ENCODE data around the gene CCL26. TPM values are rescaled to one million over a fixed set of nuclear protein-coding genes. Genes with fewer than 3 reads are reported as not detected.

The CCL26 gene
- total and polyA plus RNA-seq, 9 of the 15 experiments (the other 6 are each of a cell fraction or from before 2014, with no cell fraction given) = 2.3 to 26.8 (median 8.4) TPM

DNA sequence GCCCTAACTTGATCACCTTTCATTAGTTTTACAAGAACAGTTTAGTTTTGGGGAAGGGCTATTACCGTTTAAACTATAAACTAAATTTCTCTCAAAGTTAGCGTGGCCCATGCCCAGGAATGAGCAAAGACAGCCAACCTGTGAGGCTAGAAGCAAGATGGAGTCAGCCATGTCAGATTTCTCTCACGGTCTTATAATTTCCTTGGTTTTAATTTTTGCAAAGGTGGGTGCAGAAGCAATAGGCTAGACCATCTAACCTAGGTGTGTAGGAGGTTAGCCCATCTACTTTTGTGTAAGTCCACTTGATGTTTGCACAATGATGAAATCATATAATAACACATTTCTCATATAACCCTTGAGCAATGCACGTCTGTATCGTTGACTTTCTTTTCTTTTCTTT is 32.7 kb upstream of the CCL26 start (continued):
- TF ChIP-seq, protein P1, sequence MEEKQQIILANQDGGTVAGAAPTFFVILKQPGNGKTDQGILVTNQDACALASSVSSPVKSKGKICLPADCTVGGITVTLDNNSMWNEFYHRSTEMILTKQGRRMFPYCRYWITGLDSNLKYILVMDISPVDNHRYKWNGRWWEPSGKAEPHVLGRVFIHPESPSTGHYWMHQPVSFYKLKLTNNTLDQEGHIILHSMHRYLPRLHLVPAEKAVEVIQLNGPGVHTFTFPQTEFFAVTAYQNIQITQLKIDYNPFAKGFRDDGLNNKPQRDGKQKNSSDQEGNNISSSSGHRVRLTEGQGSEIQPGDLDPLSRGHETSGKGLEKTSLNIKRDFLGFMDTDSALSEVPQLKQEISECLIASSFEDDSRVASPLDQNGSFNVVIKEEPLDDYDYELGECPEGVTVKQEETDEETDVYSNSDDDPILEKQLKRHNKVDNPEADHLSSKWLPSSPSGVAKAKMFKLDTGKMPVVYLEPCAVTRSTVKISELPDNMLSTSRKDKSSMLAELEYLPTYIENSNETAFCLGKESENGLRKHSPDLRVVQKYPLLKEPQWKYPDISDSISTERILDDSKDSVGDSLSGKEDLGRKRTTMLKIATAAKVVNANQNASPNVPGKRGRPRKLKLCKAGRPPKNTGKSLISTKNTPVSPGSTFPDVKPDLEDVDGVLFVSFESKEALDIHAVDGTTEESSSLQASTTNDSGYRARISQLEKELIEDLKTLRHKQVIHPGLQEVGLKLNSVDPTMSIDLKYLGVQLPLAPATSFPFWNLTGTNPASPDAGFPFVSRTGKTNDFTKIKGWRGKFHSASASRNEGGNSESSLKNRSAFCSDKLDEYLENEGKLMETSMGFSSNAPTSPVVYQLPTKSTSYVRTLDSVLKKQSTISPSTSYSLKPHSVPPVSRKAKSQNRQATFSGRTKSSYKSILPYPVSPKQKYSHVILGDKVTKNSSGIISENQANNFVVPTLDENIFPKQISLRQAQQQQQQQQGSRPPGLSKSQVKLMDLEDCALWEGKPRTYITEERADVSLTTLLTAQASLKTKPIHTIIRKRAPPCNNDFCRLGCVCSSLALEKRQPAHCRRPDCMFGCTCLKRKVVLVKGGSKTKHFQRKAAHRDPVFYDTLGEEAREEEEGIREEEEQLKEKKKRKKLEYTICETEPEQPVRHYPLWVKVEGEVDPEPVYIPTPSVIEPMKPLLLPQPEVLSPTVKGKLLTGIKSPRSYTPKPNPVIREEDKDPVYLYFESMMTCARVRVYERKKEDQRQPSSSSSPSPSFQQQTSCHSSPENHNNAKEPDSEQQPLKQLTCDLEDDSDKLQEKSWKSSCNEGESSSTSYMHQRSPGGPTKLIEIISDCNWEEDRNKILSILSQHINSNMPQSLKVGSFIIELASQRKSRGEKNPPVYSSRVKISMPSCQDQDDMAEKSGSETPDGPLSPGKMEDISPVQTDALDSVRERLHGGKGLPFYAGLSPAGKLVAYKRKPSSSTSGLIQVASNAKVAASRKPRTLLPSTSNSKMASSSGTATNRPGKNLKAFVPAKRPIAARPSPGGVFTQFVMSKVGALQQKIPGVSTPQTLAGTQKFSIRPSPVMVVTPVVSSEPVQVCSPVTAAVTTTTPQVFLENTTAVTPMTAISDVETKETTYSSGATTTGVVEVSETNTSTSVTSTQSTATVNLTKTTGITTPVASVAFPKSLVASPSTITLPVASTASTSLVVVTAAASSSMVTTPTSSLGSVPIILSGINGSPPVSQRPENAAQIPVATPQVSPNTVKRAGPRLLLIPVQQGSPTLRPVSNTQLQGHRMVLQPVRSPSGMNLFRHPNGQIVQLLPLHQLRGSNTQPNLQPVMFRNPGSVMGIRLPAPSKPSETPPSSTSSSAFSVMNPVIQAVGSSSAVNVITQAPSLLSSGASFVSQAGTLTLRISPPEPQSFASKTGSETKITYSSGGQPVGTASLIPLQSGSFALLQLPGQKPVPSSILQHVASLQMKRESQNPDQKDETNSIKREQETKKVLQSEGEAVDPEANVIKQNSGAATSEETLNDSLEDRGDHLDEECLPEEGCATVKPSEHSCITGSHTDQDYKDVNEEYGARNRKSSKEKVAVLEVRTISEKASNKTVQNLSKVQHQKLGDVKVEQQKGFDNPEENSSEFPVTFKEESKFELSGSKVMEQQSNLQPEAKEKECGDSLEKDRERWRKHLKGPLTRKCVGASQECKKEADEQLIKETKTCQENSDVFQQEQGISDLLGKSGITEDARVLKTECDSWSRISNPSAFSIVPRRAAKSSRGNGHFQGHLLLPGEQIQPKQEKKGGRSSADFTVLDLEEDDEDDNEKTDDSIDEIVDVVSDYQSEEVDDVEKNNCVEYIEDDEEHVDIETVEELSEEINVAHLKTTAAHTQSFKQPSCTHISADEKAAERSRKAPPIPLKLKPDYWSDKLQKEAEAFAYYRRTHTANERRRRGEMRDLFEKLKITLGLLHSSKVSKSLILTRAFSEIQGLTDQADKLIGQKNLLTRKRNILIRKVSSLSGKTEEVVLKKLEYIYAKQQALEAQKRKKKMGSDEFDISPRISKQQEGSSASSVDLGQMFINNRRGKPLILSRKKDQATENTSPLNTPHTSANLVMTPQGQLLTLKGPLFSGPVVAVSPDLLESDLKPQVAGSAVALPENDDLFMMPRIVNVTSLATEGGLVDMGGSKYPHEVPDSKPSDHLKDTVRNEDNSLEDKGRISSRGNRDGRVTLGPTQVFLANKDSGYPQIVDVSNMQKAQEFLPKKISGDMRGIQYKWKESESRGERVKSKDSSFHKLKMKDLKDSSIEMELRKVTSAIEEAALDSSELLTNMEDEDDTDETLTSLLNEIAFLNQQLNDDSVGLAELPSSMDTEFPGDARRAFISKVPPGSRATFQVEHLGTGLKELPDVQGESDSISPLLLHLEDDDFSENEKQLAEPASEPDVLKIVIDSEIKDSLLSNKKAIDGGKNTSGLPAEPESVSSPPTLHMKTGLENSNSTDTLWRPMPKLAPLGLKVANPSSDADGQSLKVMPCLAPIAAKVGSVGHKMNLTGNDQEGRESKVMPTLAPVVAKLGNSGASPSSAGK (IDR thresholded peaks at IDR 0.05) = no peak
- TF ChIP-seq ZNF583 (CRISPR knock-in tag; IDR thresholded peaks at IDR 0.05) (0 out of 2 replicates have a peak, but pooled peaks have one; percentile 49), RFX7 (CRISPR knock-in tag; IDR thresholded peaks at IDR 0.05) (no peak), MEF2D (tag; conservative IDR thresholded peaks at IDR 0.05; ENCODE audit: low read depth) (peak; percentile 45; the same call in 1 of the 2 replicates), FOXJ2 (tag; IDR thresholded peaks at IDR 0.05) (no peak), BCL6 (CRISPR knock-in tag; IDR thresholded peaks at IDR 0.05) (no peak)
- TF ChIP-seq, protein P2, sequence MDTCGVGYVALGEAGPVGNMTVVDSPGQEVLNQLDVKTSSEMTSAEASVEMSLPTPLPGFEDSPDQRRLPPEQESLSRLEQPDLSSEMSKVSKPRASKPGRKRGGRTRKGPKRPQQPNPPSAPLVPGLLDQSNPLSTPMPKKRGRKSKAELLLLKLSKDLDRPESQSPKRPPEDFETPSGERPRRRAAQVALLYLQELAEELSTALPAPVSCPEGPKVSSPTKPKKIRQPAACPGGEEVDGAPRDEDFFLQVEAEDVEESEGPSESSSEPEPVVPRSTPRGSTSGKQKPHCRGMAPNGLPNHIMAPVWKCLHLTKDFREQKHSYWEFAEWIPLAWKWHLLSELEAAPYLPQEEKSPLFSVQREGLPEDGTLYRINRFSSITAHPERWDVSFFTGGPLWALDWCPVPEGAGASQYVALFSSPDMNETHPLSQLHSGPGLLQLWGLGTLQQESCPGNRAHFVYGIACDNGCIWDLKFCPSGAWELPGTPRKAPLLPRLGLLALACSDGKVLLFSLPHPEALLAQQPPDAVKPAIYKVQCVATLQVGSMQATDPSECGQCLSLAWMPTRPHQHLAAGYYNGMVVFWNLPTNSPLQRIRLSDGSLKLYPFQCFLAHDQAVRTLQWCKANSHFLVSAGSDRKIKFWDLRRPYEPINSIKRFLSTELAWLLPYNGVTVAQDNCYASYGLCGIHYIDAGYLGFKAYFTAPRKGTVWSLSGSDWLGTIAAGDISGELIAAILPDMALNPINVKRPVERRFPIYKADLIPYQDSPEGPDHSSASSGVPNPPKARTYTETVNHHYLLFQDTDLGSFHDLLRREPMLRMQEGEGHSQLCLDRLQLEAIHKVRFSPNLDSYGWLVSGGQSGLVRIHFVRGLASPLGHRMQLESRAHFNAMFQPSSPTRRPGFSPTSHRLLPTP (IDR thresholded peaks at IDR 0.05; ENCODE audit: borderline replicate concordance, extremely low read depth, insufficient read length) = no peak
- TF ChIP-seq, protein P3, sequence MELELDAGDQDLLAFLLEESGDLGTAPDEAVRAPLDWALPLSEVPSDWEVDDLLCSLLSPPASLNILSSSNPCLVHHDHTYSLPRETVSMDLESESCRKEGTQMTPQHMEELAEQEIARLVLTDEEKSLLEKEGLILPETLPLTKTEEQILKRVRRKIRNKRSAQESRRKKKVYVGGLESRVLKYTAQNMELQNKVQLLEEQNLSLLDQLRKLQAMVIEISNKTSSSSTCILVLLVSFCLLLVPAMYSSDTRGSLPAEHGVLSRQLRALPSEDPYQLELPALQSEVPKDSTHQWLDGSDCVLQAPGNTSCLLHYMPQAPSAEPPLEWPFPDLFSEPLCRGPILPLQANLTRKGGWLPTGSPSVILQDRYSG (tag; conservative IDR thresholded peaks at IDR 0.05; ENCODE audit: low read depth) = no peak
- TF ChIP-seq, protein P4, sequence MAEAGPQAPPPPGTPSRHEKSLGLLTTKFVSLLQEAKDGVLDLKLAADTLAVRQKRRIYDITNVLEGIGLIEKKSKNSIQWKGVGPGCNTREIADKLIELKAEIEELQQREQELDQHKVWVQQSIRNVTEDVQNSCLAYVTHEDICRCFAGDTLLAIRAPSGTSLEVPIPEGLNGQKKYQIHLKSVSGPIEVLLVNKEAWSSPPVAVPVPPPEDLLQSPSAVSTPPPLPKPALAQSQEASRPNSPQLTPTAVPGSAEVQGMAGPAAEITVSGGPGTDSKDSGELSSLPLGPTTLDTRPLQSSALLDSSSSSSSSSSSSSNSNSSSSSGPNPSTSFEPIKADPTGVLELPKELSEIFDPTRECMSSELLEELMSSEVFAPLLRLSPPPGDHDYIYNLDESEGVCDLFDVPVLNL (CRISPR knock-in tag; IDR thresholded peaks at IDR 0.05; ENCODE audit: low read depth) = no peak
